IPS-NIHi7 (cell line): ENCODE results near the gene RPA1.
A peak's percentile ranks its signal among the peaks of the same experiment; 100 is the strongest.
"Not testable (repeated sequence)": the region's sequence is repeated elsewhere in the genome, so short reads cannot be mapped to it uniquely, and the experiment has no call there.

Source experiments
- DNase-seq: peaks from one replicate; pipeline ENCODE4 v3.0.0; 2012; ENCODE audit warnings: mixed read lengths; ENCODE audit errors: extremely low spot score

Gene RPA1

GRCh38 chr17:1878419-1879121 is 48.8 kb downstream of the RPA1 start:
- no peak for DNase-seq

GRCh38 chr17:1880851-1881630 is 51.2 kb downstream of the RPA1 start:
- DNase-seq: no peak

- peak; percentile 72 for DNase-seq
Observed at GRCh38 chr17:1882836-1883235, 53.0 kb downstream of the RPA1 start.

- DNase-seq: no peak
Observed at GRCh38 chr17:1883536-1883935, 53.7 kb downstream of the RPA1 start.

GRCh38 chr17:1888741-1889140 is 58.9 kb downstream of the RPA1 start:
- no peak for DNase-seq

GRCh38 chr17:1890758-1891450 is 61.1 kb downstream of the RPA1 start:
- no peak for DNase-seq

GRCh38 chr17:1894753-1895339 is 65.0 kb downstream of the RPA1 start:
- DNase-seq: no peak

GRCh38 chr17:1895479-1895878 is 65.7 kb downstream of the RPA1 start:
- DNase-seq: not testable (repeated sequence)

- DNase-seq: no peak
Observed at GRCh38 chr17:1896243-1897104, 66.7 kb downstream of the RPA1 start.

GRCh38 chr17:1897105-1897656 is 67.4 kb downstream of the RPA1 start:
- DNase-seq: no peak

GRCh38 chr17:1898332-1898731 is 68.5 kb downstream of the RPA1 start:
- no peak for DNase-seq

GRCh38 chr17:1898872-1899271 is 69.1 kb downstream of the RPA1 start:
- DNase-seq: no peak

- no peak for DNase-seq
Observed at GRCh38 chr17:1899403-1900000, 69.7 kb downstream of the RPA1 start.

- DNase-seq: no peak
Observed at GRCh38 chr17:1904273-1905182, 74.7 kb downstream of the RPA1 start.

GRCh38 chr17:1905190-1905913 is 75.5 kb downstream of the RPA1 start:
- no peak for DNase-seq

- DNase-seq: no peak
Observed at GRCh38 chr17:1906662-1907101, 76.9 kb downstream of the RPA1 start.

GRCh38 chr17:1907216-1907631 is 77.4 kb downstream of the RPA1 start:
- no peak for DNase-seq

GRCh38 chr17:1907909-1908698 is 78.3 kb downstream of the RPA1 start:
- peak; percentile 61 for DNase-seq
